Activated CD8-positive, alpha-beta memory T cell treated with anti-CD3 and anti-CD28 coated beads for 1 hour (primary cell): ENCODE measurements around the gene GAB1.

Experiments used
- DNase-seq, 2 donors: peaks; one replicate each; pipeline ENCODE4 v3.0.0-alpha.2; 2020; ENCODE audit warnings: low read depth in 1 of 2; ENCODE audit errors: extremely low read depth in 1 of 2

Gene GAB1

DNA sequence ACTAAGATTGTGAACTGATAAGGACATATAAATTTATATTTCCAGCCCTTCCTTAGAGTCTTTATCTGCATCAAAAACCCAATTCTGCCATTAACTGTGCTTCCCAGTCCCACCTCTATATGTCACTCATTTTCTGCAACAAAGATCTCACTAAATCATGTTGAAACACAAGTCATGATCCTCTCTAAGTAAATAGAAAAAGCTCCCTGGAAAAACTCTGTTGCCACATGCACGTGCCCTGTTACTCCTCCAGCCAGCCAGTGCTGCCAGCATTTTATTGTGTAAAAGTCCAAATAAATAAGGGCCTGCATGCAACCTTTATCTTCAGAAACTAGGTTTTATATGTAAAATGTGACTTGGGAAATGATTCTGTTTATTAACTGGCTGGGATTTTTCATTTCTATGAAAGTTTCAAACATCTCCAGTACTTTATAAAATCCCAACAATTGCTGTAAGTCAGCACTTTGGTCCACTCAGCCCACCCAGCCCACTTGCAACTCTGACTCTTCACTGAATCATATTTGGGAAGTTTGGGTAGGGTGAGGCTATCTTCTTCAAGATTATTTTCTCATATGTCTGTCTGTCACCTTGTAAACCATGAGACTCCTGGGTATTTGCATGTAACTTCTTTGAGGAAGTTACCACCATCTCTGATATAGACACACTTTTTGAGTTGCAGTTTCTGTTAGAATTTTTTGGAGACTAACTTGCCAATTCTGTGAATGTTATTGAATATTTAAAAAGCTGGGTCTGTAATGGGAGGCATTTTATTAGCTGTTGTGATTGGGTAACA lies 136.9 kb downstream of the GAB1 start:
- DNase-seq = no peak

DNA sequence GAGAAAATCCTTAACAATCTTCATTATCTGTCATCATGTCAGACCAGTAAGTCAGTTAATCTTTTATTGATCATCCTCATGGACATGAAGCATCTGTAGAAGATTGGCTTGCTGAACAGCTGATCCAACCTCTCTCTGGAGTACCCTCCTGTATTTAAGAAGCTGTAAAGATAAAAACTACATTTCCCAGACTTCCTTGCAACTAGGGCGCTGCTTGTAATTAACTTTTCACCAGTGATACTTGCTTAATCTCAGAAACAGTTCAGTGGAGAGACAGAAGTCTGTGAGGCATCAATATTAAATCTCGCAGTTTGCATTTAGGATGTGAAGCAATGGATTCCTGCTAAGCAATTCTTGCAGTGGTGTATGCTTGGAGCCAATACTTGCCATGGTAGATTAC lies 140.8 kb downstream of the GAB1 start:
- no peak for DNase-seq

DNA sequence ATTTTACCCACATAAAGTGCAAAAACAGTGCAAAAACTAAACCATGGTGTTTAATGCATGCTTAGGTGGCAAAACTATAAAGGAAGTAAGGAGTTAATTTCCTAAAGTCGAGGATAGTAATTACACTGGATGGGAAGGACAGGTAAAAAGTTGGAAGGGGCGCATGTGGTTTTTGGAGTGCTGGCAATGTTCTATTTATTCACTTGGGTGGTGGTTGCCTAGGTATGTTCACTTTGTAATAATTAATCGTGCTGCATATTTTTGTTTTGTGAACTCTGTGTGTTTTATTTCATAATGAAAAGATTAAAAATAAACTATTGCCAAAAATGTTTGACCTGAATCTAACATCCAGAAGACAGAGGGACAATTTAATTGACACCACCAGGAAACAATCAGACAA lies 144.7 kb downstream of the GAB1 start:
- DNase-seq = no peak

DNA sequence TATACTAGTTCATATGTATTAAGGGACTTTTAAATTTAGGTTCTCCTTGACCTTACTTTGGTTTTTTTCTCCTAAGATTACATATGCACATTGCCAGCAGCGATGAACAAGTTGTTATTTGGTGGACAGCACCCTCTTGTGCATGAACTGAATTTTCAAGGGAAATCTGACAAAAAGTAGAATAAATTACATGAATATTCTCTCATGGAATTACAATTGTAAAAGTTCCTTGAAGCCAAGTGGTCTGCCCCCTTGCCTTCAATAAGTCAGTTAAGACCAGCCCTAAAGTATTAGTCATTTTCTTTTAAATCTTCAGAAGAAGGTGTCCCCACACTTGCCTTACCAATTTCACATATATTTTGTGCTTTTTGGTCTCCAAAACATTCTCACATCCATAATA lies 146.2 kb downstream of the GAB1 start:
- no peak for DNase-seq

DNA sequence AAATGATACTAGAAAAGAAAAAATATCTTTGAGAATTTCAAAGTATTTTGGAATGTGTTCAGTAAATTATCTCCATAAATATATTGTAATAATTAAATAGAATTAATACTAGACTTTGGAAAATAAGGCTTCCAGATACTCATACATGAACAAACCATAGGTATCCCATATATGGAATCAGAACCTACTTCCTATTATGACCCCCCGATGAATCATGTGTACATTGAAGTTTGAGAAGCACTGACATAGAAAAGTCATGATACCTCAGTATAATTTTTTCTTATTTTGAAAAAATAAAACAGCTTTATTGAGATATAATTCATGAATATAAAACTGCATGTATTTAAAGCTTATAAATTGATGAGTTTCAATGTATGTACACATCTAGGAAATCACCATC lies 149.6 kb downstream of the GAB1 start:
- DNase-seq = no peak

DNA sequence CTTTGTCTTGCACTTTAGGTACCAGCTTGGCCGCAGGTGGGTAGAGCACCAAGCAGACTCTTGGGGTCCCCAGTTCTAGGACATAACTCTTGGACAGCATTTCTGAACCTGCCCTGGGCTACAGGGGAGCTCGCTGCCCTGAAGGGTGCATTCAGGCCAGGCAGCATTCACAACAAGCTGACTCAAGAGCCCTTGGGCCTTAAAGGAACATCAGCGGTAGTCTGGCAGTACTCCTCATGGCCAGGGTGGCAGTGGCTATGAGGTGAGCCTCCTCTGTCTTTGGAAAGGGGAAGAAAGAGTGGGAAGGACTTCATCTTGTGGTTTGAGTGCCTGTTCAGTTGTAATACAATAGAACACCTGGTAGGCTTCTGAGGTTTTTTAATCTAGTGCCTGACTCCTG lies 152.0 kb downstream of the GAB1 start:
- no peak for DNase-seq

DNA sequence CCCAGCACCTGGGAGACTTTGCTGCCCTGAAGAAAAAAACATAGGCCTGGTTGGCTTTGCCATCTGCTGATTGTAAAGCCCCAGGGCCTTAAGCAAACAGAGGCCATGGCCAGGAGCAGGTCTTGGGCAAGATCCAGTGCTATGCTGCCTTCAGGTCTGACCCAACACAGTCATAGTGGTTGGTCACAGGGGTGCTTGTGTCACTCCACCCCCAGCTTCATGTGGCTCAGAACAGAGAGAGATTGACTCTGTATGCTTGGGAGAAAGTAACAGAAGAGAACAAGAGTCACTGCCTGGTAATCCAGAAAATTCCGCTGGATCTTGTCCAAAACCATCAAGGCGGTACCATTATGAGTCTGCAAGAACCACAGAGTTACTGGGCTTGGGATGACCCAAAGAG lies 152.4 kb downstream of the GAB1 start:
- no peak for DNase-seq

DNA sequence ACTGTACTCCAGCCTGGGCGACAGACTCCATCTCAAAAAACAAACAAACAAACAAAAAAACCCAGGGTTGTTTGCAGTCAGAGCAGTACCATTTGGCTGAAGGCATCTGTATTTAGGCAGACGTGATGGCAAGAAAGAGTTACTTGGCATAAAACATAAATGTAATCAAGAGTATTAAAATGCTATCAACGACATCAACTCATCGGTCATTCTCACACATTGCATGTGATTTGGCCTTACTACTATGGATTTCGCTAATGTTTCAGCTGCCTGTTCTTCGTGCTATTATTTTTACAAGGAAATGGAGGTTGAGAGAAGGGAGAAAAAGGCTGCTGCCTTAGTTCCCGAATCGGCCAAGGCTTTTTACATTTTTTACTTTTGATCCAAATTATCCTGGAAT lies 161.3 kb downstream of the GAB1 start:
- DNase-seq = no peak

DNA sequence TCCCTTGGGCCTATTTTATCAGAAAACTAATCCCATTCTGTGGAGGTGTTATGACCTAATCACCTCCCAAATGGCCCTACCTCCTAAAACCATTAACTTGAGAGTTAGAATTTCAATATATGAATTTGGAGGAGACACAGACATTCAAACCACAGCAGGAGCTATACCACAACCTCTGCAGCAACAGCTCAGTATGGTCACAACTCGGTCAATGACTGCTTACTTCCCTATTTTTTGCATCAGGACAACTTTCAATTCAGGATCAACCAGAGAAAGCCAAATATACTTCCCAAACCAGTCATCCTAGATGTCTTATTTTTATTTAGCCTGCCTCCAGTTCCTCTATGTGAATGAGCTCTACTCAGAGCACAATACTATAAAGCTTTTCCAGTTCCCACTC lies 165.6 kb downstream of the GAB1 start:
- no peak for DNase-seq

DNA sequence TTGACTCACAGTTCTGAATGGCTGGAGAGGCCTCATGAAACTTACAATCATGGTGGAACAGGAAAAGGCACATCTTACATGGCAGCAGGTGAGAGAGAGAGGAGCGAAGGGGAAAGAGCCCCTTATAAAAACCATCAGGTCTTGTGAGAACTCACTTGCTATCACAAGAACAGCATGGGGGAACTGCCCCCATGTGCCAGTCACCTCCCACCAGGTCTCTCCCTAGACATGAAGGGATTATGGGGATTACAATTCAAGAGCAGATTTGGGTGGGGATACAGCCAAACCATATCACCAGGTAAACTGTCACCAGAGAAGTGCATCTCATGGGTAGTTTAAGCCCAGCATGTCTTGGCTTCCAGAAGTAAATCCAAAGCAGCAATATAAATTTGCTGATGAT lies 169.4 kb downstream of the GAB1 start:
- no peak for DNase-seq

DNA sequence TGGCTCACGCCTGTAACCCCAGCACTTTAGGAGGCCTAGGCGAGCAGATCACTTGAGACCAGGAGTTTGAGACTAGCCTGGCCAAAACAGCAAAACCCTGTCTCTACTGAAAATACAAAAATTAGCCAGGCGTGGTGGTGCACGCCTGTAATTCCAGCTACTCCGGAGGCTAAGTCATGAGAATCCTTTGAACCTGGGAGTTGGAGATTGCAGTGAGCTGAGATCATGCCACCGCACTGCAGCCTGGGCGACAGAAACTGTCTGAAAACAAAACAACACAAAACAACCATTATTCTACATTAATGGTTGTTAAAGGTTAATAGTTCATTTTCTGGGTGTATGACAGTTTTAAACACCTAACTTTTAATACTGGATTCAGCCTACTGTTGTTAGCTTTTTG lies 175.2 kb downstream of the GAB1 start:
- DNase-seq = no peak

DNA sequence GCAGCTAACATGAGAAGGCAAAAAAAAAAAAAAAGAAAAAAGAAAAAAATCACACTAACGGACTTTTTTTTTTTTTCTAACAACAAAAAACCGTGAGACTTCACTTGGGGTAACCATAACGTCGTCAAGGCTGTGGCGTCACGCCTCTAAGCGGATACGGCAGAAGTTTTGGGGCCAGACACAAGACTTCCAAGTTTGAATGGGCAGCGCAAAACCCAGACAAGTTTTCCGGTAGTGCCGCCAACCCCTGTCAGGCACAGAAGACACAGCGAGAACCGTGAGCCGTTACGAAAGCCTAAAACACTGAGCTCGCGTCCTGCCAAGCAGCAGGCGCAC lies 176.3 kb downstream of the GAB1 start:
- DNase-seq = no peak

DNA sequence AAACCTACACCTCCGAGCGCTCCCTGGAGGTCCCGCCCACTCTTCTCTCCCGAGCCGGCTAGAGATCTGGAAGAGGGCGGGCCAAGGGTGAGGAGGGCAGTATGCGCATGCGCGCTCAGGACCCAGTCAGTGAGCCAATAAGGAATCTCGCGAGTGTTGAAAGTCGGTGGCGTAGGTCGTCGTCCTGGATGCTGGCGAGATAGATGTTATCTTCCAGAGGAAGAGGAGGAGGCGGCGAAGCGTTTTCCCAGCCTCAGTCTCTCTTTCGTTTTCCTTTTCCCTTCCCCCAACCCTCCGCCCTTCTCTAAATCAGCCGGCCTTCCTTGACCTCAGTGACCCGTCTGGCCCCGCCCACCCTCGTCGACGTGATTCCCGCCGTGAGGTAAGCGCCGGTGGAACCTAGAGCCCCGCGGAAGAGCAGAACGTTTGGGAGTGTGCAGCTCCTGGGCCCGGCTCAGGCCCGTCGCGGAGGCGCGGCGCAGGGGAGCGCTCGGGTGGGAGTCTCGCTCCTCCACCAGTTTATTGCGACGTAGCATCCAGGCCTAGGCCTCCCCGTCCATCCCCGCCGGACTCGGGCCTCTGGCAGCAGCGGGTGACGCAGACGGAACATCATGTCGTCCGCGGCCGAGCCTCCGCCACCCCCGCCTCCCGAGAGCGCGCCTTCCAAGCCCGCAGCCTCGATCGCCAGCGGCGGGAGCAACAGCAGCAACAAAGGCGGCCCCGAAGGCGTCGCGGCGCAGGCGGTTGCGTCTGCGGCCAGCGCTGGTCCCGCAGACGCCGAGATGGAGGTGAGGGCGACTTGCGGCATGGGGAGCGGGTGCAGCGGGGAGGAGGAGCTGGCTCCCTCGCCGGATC lies 176.9 kb downstream of the GAB1 start, which contains the start of gene SMARCA5:
SMARCA5 (plus strand) TSS at position 389 of the 855 bp plus-strand sequence; CDS start at position 612, 223 bp downstream.
- peak; percentile 88 to 90 for DNase-seq

DNA sequence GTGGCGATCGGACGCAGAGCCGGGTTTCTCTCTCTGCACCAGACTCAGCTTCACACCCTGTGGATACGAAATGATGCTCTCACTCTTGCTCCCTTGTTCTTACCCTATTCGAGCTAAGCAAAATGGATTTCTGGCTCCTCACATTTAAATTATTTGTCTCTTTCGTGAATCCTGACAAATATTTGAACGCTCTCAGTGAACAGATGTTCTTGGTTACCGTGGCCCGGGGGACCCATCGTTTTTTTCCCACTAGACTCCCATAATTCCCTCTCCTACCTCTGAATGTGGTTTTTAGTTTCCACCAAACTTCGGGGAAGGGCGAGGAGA lies 177.5 kb downstream of the GAB1 start:
- no peak for DNase-seq

DNA sequence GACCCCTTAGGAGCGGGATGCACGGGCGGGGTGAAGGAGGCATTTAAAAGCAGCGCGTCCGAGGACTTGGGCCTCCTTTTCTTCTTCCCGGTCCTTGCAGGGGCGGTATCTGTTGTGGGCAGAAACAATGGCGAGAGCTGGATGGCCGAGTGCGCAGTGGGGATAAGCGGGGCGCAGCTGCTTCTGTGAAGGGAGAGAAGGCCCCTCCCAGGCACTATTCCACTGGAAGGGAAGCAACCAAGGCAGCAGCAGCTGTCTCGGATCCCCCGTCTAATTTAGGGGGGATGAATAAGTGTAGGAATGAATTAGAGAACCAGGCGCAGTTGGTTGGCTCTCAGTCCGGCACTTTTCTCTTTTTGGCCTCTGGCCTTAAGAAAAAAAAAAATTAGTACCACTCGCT lies 177.8 kb downstream of the GAB1 start:
- no peak for DNase-seq

DNA sequence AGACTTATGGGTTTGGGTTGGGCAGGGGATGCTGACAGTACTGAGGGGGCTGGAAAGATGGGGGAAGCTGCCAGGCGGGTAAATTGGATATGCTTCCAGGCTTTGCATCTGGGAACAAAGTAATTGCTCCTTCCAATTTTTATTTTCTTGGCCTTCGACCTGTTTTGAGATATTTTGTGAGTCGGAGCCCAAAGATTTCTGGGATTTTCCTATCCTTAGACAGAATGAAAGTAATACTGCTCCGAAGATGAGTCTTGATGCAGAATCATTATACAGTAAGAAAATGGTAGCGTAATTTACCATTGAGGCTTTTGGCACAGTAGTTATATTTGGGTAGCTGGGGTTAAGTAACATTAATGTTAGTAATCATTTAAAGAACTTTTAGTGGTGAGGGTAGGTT lies 178.2 kb downstream of the GAB1 start:
- no peak for DNase-seq

DNA sequence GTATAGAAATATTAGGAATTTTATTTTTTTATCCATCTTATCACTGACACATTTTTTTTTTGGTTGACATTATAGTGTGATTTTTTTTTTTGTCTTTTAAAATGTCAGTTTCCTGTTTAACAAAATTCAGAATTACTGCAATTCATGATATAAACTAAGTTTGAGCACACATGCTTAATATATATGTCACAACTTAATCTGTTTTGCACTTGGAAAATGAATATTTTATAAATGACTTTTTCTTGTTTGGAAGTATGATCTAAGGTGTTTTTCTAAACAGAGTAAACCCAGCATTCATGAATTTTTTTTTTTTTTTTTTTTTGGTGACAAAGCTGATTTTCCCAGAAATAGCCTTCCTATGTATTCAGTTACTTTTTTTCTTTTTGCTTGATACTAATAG lies 179.2 kb downstream of the GAB1 start:
- no peak for DNase-seq

DNA sequence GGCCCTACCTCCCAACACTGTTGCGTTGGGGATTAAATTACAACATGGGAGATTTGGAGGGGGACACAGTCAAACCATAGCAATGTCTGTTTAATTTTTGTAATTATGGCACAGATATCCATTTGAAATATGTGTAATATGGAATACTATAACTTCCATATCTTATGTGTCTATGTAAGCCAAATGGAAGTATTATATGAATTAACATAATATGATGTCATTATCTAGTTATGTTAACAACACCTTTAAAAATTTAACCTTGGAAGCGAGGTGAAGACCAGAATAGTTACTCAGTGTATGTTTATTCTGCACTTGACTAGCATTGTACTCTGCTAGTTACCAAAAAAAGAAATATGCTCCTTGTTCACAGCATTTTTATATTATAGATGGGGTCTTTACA lies 181.1 kb downstream of the GAB1 start:
- no peak for DNase-seq
